Ovary (tissue), 9 donors: ENCODE results near the gene CFDP1. TPM values are rescaled to one million over a fixed set of nuclear protein-coding genes. Genes with fewer than 3 reads are reported as not detected.

Experiments used
- DNase-seq, 5 donors: peaks; one replicate each; pipeline ENCODE4 v3.0.0-alpha.2; 2019 to 2020
- H3K27ac ChIP-seq, 2 donors: fragments of 200-600 bp; one replicate each; pipeline versions ENCODE4 v1.5.1 to v1.8.0; 2019 to 2022
- H3K27me3 ChIP-seq: fragments of 200-600 bp; one replicate; pipeline ENCODE4 v1.8.0; 2022
- H3K36me3 ChIP-seq: fragments of 200-600 bp; sonication (generic); one replicate; pipeline ENCODE4 v1.5.1; 2019
- H3K4me1 ChIP-seq: one replicate; pipeline ENCODE4 v1.8.1; 2013; ENCODE audit warnings: mild to moderate bottlenecking, moderate library complexity; ENCODE audit not compliant: insufficient read depth
- H3K4me3 ChIP-seq: fragments of 200-600 bp; sonication (generic); one replicate; pipeline ENCODE4 v1.5.1; 2017
- H3K9me3 ChIP-seq, 2 donors: fragments of 200-600 bp in 1 of 2; sonication (generic) in 1 of 2; one replicate each; pipeline versions ENCODE4 v1.5.1 to v1.8.1; 2013 to 2019; ENCODE audit warnings: mild to moderate bottlenecking in 1 of 2, moderate library complexity in 1 of 2
- EP300 ChIP-seq: sonication (generic); formaldehyde crosslinking; IDR thresholded peaks from one replicate; pipeline ENCODE4 v1.6.1; 2017; ENCODE audit warnings: antibody characterized with exemption
- POLR2A ChIP-seq: fragments of 450-650 bp; IDR thresholded peaks from one replicate; pipeline ENCODE4 v1.6.1; 2017; ENCODE audit warnings: antibody characterized with exemption, mild to moderate bottlenecking, moderate library complexity
- WGBS, 3 donors: extraction: QIAGEN DNeasy Blood & Tissue Kit in 1 of 3; methylation state at CpG; one replicate each; pipeline versions ENCODE4 v1.1.5 to v1.1.7; 2013 to 2017; 5-methylcytosine and 5-hydroxymethylcytosine counted together
- intact Hi-C, 4 donors: fragments of 100-400 bp; cut with DNase I; formaldehyde crosslinking; loops; one replicate each; pipeline versions ENCODE4 v1.11.0 to v1.15.1; 2022 to 2023
- polyA plus RNA-seq, 2 donors: library from polyadenylated mRNA; stranded (reverse); fragments of 200-250 nt in 1 of 2; fragments of 350-450 nt in 1 of 2; fragmentation: Illumina TruSeq in 1 of 2; extraction: RNeasy Lipid Tissue Mini Kit (QIAGEN cat#74804) in 1 of 2; gene quantifications; one replicate each; pipeline ENCODE4 v1.2.3, GENCODE V29; 2013 to 2014
- total RNA-seq, 7 donors: library from RNA; depleted of rRNA in 2 of 7; stranded (reverse); fragments of >200 nt in 2 of 7; fragmentation: NEBNext Ultra II Directional in 3 of 7; extraction: Animal tissue kit (Norgen Biotek cat#: 25700) in 3 of 7; gene quantifications; one replicate each; pipeline versions ENCODE4 v1.1.0 to v1.2.4, GENCODE V29; 2016 to 2023
- TF ChIP-seq, protein P1 (sequence below), 3 donors: fragments of 450-650 bp in 2 of 3; fragments of 200-600 bp in 1 of 3; IDR thresholded peaks; one replicate each; pipeline versions ENCODE4 v1.5.1 to v1.8.0; 2016 to 2022; ENCODE audit warnings: antibody characterized with exemption in 3 of 3, mild to moderate bottlenecking in 1 of 3
- donor health status: DM: no; HTN: no; CAD: no; lungs with moderate emphysema.
- donor health status: DM: no; HTN: no; CAD: no.
- donor health status: Bipolar disorder and iron deficiency.
- donor health status: DM: yes; HTN: yes; CAD: no.
- donor health status: DM: no; HTN: no; CAD: no.
- donor health status: DM: yes; HTN: yes; CAD: no.

CFDP1 gene
- total and polyA plus RNA-seq, 9 donors, result 67.0 to 173 (median 73.0) TPM

DNA sequence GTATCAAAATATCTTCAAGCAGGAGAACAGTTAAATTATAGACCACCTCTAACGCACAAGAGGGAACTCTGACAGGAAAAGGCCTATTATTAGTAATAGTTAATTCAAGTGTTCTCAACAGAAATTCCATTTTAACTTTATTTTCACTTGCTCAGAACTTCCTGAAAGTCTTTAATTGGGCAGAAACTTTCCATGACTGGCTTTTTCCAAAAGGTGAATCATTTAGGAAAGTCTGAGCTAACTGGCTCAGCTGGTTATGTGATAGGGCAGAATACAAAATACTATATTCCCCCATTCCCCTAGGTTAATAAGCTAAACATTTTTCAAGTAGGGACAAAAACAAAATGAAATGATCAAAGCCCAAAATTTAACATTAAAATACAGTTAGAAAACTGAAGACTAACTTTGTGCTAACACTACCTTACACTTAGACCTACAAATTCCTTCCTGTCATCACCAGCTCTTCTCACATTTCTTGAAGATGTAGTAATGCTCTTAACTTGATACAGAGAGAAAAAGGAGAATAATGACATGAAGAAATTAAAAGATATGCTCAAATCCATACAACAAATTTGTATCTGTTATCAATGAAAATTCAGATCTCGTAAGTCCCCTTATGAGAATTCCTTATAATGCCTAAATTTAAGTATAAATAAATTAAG lies 31.0 kb downstream of the CFDP1 start:
- TF ChIP-seq, protein P1, sequence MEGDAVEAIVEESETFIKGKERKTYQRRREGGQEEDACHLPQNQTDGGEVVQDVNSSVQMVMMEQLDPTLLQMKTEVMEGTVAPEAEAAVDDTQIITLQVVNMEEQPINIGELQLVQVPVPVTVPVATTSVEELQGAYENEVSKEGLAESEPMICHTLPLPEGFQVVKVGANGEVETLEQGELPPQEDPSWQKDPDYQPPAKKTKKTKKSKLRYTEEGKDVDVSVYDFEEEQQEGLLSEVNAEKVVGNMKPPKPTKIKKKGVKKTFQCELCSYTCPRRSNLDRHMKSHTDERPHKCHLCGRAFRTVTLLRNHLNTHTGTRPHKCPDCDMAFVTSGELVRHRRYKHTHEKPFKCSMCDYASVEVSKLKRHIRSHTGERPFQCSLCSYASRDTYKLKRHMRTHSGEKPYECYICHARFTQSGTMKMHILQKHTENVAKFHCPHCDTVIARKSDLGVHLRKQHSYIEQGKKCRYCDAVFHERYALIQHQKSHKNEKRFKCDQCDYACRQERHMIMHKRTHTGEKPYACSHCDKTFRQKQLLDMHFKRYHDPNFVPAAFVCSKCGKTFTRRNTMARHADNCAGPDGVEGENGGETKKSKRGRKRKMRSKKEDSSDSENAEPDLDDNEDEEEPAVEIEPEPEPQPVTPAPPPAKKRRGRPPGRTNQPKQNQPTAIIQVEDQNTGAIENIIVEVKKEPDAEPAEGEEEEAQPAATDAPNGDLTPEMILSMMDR (IDR thresholded peaks at IDR 0.05), result no peak
- TF ChIP-seq EP300 (no peak), POLR2A (no peak)
- no peaks in the 10 kb centered on the region for H3K4me1 ChIP-seq
- intact Hi-C loops, result no loop called here
- no peak overlapping the region for H3K4me3 ChIP-seq
- H3K27ac ChIP-seq, result no peak overlapping the region
- no peaks in the 10 kb centered on the region for H3K27me3 ChIP-seq
- H3K36me3 ChIP-seq, result no peaks in the 10 kb centered on the region
- no peak for DNase-seq
- no peaks in the 10 kb centered on the region for H3K9me3 ChIP-seq
- 25 to 31% (median 26%) methylated on average over 2 of the region's 2 CpGs for WGBS, 3 donors

DNA sequence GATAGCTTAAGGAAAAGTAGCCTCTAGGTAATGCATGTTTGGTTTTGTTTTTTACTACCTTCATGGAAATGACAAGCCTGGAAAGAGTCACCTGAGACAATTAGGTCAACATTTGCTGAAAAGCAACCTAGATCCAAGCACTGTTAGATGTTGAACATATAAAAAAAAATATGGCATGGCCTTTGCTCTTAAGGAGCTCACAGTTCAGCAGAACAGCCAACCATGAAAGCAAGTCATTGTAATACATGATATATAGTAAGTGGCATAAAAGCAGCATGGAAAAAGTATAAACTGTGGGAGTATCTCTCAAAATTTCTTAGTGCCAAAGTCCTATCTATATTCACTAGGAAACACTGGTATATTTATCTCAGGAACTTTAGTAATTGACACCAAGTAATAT lies 31.6 kb downstream of the CFDP1 start:
- intact Hi-C loops, result no loop called here
- H3K36me3 ChIP-seq, result no peaks in the 10 kb centered on the region
- H3K27ac ChIP-seq, result no peak overlapping the region
- no peak for TF ChIP-seq EP300
- TF ChIP-seq, protein P1 (IDR thresholded peaks at IDR 0.05), result no peak
- no peak for TF ChIP-seq POLR2A
- no peak overlapping the region for H3K4me3 ChIP-seq
- H3K27me3 ChIP-seq, result no peaks in the 10 kb centered on the region
- DNase-seq, result no peak
- no peaks in the 10 kb centered on the region for H3K4me1 ChIP-seq
- H3K9me3 ChIP-seq, result no peaks in the 10 kb centered on the region

DNA sequence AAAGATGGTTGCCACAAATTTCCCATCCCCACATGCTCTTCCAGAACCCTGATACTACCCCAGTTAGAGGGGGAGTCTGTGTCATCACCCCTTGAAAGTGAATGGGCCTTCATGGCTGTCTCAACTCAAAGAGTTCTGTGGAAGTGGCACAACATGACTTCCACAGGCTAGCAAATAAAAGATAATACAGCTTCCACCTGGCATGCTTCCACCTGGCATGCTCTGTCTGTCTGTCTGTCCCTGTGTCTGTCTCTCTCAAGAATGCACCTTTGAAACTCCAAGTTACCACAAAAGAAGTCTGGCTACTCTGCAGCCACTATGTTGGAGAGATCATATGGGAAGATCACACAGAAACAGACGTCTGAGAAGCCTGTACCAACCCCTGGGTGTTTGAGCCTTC lies 35.0 kb downstream of the CFDP1 start:
- H3K27ac ChIP-seq, result no peak overlapping the region

DNA sequence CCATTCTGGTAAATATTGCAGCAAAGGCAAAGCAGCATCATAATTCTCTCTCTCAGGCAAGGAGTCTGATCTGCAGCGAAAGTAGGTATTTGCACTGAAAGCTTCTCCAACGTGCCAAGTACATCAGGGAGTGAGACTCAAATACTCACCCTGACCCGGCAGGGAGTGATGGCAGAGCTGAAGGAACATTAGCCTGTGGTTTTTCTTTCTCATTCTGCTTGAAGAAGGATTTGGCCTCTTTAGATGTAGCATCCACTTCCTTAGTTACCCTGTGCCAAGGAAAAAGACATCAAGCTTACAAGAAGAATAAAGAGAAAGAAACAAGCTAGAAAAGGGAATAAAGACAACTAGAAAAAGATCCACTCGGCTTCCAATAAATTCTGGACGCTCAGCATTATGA lies 38.4 kb downstream of the CFDP1 start:
- Histone ChIP-seq H3K9me3 (no peaks in the 10 kb centered on the region), H3K27me3 (no peaks in the 10 kb centered on the region), H3K27ac (no peak overlapping the region), H3K4me1 (no peaks in the 10 kb centered on the region), H3K4me3 (no peak overlapping the region), H3K36me3 (no peaks in the 10 kb centered on the region)
- DNase-seq, result no peak
- 41 to 62% (median 52%) methylated on average over 5 of the region's 5 CpGs for whole genome bisulfite sequencing, 3 donors
- TF ChIP-seq EP300, result no peak
- TF ChIP-seq, protein P1 (IDR thresholded peaks at IDR 0.05), result no peak
- TF ChIP-seq POLR2A, result no peak
- intact Hi-C loops, result loop anchor here in 1 of 4 donors (5.0 kb wide), 1 partner anchor 158 kb away; no protein-coding TSS in a partner anchor

More for the DNA sequence above, 35.0 kb downstream of the CFDP1 start:
- H3K4me3 ChIP-seq, result no peak overlapping the region
- intact Hi-C loops, result loop anchor here in 1 of 4 donors (5.0 kb wide), 1 partner anchor 161 kb away; no protein-coding TSS in a partner anchor
- DNase-seq, result no peak
- H3K9me3 ChIP-seq, result no peaks in the 10 kb centered on the region
- 56 to 70% (median 67%) methylated on average over 1 of the region's 1 CpG for WGBS, 3 donors
- H3K36me3 ChIP-seq, result no peaks in the 10 kb centered on the region
- TF ChIP-seq EP300 (no peak), POLR2A (no peak)
- TF ChIP-seq, protein P1 (IDR thresholded peaks at IDR 0.05), result no peak
- H3K4me1 ChIP-seq, result no peaks in the 10 kb centered on the region
- no peaks in the 10 kb centered on the region for H3K27me3 ChIP-seq
